ENCODE results near the gene GTF2A1.

GTF2A1 gene

DNA sequence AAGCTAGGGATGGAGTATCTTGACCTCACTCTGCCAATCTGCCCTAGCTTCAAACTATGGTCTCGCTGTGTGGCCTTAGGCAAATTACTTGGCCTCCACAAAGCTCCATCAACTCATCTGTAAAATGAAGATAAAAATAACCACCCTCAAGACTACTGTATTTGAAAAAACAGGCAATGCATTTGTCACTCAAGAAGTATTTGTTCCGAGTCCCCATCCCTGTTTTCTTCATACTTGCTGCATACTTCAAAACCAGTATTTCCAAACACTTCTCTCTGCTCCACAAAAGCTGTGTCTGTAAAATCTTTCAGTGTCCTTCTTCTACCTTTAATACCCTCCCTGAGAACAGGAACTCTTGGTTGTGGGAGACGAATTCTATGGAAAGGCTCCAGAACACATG is 47.9 kb downstream of the GTF2A1 start:
- DNase-seq, result no peak

DNA sequence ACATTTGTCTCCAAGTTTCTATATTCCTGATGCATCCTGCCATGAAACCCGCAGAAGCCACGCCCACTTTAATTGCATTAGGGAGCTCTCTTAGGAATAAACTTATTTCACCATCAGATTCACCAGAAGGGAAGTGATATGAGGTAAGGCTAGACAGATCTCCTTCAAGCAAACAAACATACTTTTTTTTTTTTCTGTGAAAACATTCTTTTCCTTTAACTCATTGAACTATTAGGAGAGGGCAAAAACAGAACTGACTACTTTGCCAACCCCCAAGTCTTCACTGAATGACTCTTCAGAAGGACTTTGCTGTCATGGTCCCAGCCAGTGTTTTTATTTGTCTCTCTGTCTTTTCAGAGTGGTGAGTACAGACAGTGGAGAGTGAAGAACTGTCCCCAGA is 48.4 kb downstream of the GTF2A1 start:
- DNase-seq, result no peak

DNA sequence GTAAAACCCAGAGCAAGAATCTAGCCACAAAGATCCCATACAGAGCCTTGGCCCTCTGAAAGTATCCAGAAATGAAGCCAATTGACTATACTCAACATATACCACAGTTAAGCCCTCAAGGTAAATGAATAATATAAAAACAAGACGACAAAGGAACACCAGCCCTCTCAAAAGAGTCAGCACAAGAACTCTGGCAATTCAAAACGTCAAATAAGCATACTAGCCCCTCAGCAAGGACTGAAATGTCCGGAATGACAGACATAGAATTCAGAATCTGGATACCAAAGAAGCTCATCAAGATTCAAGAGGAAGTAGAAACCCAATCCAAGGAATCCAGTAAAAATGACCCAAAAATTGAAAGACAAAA is 49.9 kb downstream of the GTF2A1 start:
- DNase-seq, result no peak

DNA sequence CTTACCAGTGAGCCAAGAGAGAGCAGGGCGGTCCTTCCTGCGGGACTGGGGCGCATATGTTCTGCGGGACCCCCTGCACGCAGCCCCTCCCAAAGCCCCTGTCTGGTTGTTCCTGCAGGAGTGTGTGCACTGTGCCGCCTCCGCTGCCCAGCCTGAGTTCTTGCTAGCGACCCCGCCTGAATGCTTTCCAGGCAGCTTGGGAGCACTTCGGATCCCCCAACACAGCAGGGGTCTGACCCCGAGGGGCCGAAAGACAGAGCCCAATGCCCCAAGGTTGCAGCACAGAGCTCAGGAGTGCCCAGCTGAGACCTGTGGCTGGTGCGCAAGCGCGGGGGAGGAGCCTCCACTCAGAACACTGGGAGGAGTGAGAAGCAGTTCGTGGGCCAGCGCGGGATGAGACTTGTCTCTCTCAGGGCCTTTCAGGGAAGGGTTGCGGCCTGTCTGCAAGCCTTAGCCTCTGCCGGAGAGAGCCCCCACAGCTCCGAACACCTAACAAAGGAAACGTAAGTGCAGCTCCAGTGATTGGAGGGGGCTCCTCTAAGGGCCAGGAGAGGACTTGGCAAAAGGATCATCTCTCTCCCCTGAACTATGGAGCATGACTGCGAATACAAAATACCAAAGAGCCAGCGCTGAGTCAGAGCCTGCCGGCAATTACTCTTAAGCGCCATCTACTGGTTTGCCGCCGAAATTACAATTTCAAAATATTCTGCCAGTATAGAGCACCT is 50.5 kb downstream of the GTF2A1 start:
- peak; percentile 95 for DNase-seq

DNA sequence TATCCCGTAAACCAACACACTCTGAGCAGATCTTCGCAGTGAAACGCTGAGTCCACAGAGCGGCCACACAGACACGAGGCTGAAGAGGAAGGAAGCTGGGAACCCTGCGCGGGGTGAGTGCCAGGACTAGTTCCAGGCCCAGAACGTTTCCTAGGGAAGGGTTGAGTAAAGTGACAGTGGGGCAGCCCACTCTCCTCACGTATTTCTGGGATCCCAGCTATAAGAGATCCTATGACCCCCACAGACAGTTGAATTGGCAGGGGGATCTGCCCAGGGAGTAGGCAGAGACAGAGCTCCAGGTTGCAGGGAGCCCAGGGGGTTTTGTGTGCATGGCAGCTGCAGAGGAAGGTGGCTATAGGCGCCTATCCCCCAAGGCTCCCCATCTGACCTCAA is 51.1 kb downstream of the GTF2A1 start:
- no peak for DNase-seq

DNA sequence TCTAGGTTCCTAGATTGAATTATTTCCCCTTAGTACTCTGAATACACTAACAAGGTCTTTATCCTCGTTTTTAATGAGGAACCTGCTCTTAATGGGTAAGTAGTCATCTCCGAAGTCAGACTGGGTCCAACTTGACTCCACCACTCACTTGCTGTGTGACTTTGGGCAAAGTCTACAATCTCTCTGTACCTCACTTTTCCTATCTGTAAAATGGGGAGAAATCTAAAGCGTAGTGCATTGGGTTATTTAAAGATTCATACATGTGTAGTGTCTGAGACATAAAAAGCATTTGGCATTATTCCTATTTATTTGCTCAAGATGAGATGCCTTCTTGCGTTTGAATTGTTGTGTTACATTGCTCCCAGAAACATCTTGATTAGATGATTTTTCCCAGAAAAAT is 51.5 kb downstream of the GTF2A1 start:
- no peak for DNase-seq

DNA sequence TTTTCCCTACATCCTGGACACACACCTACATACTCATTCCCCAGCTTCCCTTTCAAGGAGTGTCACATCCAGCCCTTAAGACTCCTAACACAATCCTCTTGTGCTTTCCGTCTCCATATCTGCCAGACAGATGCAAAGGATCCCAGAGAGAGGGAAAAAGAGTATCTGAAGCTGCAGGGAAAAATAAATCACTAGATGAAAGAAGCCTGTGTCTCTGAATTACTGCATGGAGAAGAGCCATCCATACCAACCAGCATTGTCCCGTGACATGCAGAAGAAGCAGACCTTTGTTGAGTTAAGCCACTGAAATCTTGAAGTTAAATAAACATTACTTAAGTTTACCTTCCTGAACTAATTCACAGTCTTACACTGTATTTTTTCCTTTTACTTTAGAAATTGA is 54.6 kb downstream of the GTF2A1 start:
- DNase-seq, result no peak

DNA sequence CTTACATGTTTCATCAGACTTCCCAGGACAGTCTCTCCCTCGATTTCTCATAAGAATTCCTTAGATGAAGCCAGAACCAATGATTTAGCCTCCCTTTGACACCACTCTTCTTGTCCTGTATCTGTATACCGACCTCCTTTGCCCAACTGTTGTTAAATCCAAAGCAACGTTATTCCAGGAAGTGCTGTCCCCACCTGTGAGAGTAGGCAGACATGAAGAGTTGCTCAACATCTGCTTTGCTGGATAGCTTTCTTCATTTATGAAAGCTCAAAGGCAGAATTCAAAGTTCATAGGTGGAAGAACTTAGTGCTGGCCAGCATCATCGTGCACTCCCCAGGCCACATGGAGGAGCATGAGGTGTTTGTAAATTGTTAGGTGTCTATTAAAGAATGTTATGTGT is 55.6 kb downstream of the GTF2A1 start:
- no peak for DNase-seq

DNA sequence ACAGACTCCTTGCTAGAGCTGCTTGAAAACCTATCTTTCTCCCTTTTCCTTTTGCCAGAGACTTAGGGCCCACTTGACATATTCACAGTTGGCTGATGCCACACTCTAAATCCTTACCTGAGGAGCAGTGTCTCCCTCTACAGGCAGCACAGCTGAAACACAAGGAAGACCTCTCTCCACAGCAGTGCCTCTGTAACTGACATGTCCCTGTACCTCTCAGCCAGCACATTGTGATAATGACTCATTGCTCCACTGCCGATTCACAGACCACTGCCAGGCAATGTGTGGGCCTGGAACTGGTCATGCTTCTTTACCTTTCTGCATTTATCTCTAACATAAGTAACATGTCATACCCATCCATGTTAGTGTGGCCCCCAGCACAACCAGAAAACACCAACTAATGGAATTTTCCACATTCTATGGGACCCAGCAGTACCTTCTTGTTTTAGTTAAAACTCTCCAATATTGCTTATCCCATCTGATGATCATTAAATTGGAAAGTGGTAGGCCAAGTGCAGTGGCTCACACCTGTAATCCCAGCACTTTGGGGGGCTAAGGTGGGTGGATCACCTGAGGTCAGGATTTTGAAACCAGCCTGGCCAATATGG is 56.5 kb downstream of the GTF2A1 start:
- peak; percentile 65 for DNase-seq

DNA sequence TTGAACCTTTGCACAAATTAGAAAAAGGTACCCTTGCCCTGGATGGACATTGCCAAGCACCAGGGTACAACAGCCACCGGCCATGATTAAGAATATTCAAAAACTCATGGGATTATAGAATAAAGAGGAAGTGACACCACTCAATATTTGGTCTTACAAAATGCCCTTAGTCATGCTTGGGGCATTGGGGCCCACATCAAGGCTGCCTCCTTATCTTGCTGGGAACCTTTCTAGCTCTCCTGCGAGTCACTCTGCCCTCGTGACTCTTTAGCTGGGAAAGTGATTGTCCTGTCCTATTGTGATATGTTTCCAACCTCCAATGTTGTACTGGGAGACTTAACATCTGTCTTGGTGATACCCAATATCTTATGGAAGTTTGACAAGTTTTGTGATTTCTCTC is 57.8 kb downstream of the GTF2A1 start:
- DNase-seq, result no peak

DNA sequence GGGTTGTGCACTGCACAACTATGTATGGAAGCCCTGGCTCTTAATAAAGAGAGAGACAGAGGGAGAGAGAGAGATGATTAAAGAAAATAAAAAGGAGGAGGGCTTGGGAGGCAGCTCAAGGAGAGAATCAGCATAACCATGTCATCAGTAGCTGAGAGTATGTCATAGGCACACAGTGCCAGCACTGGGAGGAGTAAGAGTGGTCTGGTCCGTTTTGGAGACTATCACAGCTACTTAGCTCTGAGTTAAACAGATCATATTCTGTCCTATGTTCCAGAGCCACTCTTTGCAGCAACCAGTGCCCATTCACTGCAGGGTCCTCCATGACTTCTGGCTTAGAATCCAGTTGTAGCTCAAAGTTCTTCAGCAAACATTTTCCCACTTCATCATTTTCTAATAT is 59.0 kb downstream of the GTF2A1 start:
- no peak for DNase-seq

DNA sequence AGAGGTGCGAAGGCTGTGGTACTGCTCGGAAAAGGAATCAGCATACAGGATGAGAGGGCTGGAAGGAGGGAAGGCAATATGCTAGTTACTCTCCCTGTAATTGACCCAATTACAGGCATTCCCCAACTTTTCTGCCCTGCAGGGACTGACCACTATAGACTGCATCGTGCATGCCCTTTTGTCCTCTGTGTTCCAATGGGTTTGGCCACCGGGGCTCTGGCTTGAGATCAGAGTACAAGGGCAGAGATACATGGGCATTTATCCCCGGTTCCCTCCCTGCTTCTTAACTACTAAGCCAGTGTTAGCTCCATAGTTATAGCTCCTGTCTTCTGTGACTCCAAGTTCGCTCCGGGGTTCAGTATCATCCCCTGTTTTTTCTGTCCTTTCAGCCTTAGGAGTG is 59.7 kb downstream of the GTF2A1 start:
- no peak for DNase-seq

DNA sequence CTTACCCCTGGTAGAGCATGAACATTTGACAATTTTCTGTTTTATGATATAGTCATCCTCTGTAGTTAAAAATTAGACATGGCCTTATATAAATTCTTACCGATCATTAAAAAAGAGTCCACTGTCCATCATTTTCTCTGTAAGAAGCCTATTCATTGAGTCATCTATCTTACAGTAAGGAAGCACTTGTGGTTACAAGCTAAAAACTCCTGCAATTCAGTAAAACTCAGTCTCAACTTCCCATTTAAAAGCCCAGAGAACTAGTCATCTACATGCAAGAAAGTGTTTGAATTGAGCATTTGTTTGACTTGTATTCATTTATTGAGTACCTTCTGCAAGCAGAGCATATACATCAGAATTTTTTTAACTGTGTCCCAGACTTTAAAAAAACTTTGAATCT is 63.3 kb downstream of the GTF2A1 start:
- no peak for DNase-seq

DNA sequence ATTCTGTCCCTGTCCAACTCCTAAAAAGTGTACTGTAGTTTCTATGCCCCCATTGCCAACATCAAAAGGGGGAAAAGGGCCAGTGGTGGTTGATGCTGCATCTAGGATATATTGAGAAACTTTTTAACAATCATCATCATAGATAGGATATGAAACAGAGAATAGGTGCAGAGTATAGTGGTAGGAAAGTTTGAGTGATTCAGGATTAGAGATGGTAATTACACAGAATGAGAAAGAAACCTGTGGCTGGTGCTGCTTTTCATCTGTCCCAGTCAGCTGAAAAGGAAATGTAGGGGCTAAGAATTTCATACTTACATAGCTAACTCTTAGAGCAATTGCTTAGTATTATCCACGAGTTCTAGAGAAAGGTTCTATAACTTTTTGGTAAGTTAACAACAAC is 67.6 kb downstream of the GTF2A1 start:
- DNase-seq, result no peak

DNA sequence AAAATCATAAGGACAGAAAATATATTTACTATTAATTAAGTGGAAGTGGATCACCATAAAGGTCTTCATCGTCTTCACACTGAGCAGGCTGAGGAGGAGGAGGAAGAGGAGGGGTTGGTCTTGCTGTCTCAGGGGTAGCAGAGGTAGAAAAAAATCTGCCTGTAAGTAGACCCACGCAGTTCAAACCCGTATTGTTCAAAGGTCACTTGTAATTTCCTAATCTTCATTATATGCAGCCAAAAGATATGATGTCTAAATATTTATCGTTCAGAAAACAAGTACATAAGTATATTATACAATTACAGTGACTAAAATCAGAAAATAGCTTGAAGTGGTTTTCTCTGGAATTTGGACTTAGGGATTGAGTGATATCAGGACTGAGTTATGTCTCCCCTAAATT is 72.1 kb downstream of the GTF2A1 start:
- DNase-seq, result no peak

DNA sequence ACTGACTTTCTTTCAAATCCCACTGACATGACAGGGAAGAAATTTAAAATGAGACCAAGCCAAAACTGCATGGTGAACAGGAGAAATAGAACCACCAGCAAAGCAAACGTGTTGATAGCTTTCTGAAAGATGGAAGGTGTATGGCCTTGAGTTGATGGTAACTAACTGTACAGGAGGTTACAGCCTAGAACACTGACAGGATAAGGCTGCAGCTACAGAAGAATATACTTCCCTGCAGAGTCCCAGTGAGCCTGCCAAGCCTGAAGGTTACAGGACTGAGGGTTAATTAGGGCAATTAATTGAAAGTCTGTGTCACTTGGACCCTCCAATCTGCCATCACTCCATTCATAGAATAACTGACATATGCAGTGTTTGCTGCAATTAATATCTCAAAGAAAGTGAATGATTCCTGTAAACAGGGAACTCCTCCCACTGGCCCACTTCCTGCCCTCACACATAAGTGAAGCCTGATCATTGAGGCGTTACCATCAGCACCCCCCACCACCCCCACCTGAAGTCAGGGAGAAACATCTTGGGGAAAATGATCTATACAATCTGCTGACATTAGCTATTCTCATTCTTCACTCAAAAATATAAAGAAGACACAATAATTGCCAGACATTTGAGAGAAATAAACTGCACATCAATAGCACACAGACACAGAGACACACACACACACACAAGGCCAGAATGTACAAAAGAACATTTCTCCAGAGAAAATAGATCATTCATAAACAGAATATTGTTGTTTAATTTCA is 73.4 kb downstream of the GTF2A1 start:
- no peak for DNase-seq

DNA sequence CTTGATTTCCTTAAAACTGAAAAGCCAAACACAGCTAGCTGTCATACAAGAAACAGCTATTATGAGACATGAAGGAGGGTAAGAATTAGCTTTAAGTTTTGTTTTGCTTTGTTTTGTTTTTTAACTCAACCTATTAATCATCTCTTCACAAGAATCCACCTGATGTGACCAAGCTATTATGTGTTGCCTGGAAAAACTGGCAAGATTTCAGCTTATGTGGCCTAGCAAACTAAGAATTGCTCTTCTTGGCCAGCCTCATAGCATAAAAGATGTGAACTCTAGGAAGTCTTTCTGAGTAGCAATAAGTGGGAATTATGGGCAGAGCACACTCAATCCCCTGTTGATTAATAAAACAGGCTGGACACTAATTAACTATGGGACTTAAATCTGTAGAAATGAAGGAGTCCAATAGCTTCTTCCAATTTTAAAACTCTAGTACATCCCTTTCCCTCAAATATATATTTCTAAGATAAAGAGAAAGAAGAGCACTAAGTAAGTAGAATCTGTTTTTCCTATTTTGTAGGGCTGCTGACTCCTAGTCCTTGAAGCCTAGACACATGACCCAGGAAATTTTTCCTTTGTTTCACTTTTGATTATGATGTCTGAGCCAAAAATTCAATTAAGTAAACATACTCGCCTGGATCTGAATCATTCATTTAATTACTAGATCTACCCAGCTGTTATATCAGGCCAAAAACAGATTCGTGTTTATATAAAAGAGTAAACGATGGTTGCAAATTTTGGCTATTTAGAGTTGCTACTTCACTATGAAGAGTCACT is 75.7 kb downstream of the GTF2A1 start:
- no peak for DNase-seq

DNA sequence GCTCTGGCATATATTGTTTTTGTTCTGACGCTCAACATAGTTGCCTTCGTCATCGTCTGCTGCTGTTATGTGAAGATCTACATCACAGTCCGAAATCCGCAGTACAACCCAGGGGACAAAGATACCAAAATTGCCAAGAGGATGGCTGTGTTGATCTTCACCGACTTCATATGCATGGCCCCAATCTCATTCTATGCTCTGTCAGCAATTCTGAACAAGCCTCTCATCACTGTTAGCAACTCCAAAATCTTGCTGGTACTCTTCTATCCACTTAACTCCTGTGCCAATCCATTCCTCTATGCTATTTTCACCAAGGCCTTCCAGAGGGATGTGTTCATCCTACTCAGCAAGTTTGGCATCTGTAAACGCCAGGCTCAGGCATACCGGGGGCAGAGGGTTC is 77.0 kb downstream of the GTF2A1 start:
- DNase-seq, result no peak

DNA sequence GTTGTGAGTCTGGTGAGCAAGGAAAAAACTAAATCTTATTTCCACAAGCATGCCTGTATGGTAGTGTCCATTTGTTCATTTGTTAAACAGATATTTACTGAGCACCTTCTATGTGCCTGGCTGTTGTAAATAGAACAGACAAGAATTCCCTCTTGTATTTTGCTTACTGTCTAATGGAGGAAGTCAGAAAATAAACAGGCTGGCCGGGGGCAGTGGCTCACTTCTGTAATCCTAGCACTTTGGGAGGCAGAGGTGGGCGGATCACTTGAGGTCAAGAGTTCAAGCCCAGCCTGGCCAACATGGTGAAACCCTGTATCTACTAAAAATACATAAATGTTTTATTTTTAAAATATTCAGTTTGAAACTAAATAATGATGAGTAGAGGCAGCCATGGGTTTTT is 79.3 kb downstream of the GTF2A1 start:
- no peak for DNase-seq

DNA sequence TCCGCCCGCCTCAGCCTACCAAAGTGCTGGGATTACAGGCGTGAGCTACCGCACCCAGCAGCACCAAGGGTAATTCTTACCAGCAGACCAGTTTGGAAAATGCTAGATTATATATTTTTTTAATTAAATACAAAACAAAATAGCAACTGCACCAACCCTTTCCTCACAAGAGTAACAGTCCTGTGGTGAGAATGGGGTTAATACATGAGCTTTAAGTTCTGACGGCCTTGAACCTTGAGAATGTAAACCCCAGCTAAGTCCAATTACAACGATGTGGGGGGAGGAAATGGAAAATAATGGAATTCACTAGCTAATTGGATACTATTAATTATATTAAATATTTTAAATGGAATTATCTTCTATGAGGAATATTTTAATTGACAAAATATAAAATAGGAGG is 82.3 kb downstream of the GTF2A1 start:
- no peak for DNase-seq

DNA sequence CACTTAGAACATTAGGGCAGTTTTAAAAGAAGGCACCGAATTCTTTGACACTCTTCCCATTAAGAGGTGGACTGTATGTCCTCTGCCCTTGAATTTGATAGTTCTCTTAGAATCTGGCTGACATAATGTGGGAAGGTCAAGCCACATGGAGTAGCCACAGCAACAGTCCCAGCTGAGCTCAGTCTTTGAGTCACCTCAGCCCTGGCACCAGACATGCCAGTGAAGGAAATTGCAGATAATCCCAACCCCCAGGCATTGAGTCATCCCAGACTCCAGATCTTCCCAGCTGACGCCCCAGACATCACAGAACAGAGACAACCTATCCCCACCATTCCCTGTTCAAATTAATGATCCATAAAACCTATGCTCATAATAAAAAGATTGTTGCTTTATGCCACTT is 83.4 kb downstream of the GTF2A1 start:
- DNase-seq, result no peak

DNA sequence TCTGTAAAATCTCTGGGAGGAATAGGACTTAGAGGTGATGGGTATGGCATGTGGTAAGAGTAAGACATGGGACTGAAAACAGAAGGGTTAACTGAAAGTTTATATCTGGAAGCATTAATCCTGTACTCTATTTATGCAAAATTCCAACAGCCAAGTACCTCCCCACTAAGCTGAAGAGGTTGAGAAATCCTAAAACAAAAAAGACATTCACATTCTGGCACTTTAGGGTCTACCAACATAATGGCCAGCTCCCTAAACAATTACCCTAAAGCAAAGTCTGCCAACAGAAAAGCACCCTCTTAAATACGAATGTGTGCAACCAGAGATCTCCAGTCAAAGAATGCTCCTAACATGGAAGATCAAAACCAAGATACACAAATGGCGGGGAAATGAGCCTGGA is 87.4 kb downstream of the GTF2A1 start:
- no peak for DNase-seq

DNA sequence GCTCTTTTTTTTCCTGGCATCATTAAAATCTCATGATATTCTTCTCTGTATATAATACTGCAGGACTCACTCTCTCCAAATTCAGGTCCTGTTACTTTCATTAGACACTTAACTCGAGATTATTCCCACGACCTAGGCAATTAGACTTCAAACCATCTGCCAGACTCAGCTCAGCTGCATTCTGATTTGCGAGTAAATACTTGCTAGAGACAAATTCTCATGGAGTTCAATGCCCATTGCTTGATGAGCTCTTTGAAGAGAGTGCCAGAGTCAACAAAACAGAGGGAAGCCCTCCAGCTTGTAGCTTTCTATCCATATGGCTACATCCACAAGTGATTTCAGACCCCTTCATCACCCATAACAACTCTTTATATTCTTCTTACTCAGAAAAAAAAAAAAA is 88.3 kb downstream of the GTF2A1 start:
- DNase-seq, result no peak

DNA sequence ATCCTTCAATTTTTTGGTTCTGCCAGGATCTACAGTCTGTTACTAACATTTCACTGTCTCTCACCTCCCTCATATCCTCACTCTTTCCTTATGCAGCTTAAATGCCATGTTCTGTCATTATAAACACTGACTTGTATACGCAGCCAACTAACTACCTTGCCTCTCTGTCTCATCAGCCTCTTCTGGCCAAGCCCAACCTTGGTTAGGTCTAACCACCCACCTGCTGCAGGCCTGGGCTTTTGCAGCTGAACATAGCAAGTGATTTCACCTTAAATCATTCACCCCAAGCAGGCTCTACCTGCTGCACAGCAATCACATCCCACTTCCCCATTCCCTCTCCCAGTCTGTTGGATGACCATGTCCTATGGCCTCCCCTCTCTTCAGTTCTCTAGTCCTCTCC is 91.5 kb downstream of the GTF2A1 start:
- DNase-seq, result no peak
